HS-5 (cell line): ENCODE measurements around the gene PHF21B.

ENCODE experiments used
- DNase-seq: peaks from one replicate; pipeline ENCODE4 v3.0.0-alpha.2; 2012; ENCODE audit warnings: low read depth

The PHF21B gene

GRCh38 chr22:44840611-44841322 is 169.0 kb downstream of the PHF21B start:
- no peak for DNase-seq

- no peak for DNase-seq
These were observed 170.1 kb downstream of the PHF21B start for GRCh38 chr22:44839721-44840120.

- DNase-seq: no peak
These were observed 170.7 kb downstream of the PHF21B start for GRCh38 chr22:44839061-44839460.

GRCh38 chr22:44838316-44839016 is 171.3 kb downstream of the PHF21B start:
- no peak for DNase-seq

GRCh38 chr22:44837481-44837880 is 172.3 kb downstream of the PHF21B start:
- no peak for DNase-seq

GRCh38 chr22:44834065-44834464 is 175.7 kb downstream of the PHF21B start:
- no peak for DNase-seq

GRCh38 chr22:44831885-44832284 is 177.9 kb downstream of the PHF21B start:
- DNase-seq: no peak
